GM12873 (cell line): ENCODE measurements around the gene RAPGEF5.

ENCODE experiments used
- CTCF ChIP-seq: IDR thresholded peaks from 2 replicates; pipeline ENCODE4 v1.5.1; 2012; ENCODE audit warnings: low read depth, mild to moderate bottlenecking, moderate library complexity, low read length, control low read depth; ENCODE audit not compliant: insufficient read depth; ENCODE audit errors: missing control alignments

Gene RAPGEF5

GRCh38 chr7:22378199-22378980 lies 21.4 kb upstream of the RAPGEF5 start:
- no peak for TF ChIP-seq CTCF

DNA sequence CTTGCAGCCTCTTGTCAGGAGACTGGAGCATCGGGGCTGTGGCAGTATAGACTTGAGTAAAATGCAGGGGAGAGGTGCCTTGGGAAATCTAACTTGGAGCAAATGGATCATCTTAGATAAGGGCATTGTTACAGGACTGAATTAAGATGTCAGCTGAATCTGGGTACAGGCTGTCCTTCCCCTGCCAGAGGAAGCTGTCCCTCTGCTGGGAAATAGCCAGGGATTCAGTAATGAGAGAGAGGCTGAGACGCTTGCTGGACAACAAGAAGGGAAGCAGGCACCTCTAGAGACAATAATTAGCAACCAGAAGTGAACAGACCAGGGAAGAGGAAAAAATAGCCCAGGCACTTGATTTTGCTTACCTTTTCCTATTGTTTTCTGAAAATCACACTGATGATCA lies 20.7 kb upstream of the RAPGEF5 start:
- TF ChIP-seq CTCF: no peak

DNA sequence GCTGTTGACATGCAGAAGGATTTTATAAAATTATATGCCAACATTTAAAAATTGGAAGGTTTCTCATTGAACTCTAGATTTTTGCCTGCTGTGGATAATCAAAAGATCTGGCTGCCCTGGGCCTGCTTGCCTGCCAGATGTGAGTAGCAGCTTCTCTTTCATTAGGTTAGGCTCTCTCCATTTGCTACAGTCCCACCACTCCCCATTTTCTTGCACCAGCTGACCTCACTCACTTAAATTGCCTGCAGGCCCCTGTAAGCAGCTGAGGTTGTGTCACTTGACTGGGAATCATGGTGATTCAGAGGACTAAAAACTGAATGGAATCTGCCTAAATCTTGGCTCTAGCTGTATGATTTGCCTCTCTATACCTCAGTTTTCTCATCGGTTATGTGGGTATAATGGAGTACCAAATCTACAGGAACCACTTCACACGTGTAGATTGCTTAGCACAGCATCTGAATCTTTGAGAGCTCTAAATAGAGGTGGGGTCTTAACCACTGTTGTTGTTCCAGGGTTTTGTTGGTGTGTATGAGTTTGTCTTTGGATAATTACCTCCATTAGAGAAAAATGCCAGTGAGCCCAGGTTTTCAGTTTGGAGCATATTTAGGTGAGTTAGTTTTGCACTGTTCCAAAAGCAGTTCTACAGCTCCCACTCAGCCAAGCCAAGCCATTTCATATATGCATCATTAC lies 18.6 kb upstream of the RAPGEF5 start:
- TF ChIP-seq CTCF: no peak

- TF ChIP-seq CTCF: no peak
These were observed 17.0 kb upstream of the RAPGEF5 start for GRCh38 chr7:22373911-22374310.

- no peak for TF ChIP-seq CTCF
These were observed 16.4 kb upstream of the RAPGEF5 start for GRCh38 chr7:22373388-22373787.

- no peak for TF ChIP-seq CTCF
These were observed 15.9 kb upstream of the RAPGEF5 start for GRCh38 chr7:22372863-22373262.

DNA sequence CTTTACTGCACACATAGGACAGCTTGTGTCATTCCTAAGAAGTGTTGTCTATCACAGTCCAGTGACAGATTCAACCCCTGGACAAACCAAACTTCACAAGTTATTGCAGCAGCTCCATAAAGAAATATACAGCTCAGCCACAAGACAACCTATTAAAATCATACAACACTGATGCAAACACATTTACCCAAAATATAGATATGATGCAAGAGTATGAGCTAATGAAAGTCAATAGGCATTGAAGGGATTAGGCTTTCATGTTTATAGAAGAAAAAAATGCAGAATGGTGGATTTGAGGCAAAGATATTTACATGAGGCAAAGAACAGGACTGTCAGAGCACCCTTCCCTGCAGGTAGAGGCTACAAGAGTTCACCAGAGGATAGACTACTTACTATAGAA lies 14.9 kb upstream of the RAPGEF5 start:
- TF ChIP-seq CTCF: no peak
